Ramos (cell line): Measurements from ENCODE around the gene ITPKC.
"Not testable (repeated sequence)": the region's sequence is repeated elsewhere in the genome, so short reads cannot be mapped to it uniquely, and the experiment has no call there.

Experiments
- in situ Hi-C: fragments of 300-500 bp; cut with MboI; formaldehyde crosslinking; loops from one replicate; pipeline ENCODE4 v1.14.3; 2022; ENCODE audit warnings: low sequenced_read_pairs; ENCODE audit not compliant: unreplicated experiment

ITPKC gene

GRCh38 chr19:40756502-40757110 is 39.7 kb downstream of the ITPKC start:
- in situ Hi-C loops = no loop called here

DNA sequence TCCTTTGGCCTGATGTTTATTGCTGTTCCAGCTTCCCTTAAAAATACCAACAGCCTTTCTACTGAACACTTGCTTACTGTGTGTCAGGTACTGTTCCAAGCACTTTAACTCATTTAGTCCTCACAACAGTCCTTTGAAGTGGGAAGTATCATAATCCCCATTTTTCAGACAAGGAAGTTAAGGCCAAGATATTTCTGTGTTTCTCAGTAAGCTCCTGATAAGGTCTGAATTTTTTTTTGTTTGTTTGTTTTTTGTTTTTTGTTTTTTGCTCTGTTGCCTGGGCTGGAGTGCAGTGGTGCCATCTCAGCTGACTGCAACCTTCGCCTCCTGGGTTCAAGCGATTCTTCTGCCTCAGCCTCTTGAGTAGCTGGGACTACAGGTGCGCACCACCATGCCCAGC is 41.6 kb downstream of the ITPKC start:
- in situ Hi-C loops = no loop called here

- in situ Hi-C loops = no loop called here
These were observed 42.4 kb downstream of the ITPKC start for GRCh38 chr19:40759352-40759751.

DNA sequence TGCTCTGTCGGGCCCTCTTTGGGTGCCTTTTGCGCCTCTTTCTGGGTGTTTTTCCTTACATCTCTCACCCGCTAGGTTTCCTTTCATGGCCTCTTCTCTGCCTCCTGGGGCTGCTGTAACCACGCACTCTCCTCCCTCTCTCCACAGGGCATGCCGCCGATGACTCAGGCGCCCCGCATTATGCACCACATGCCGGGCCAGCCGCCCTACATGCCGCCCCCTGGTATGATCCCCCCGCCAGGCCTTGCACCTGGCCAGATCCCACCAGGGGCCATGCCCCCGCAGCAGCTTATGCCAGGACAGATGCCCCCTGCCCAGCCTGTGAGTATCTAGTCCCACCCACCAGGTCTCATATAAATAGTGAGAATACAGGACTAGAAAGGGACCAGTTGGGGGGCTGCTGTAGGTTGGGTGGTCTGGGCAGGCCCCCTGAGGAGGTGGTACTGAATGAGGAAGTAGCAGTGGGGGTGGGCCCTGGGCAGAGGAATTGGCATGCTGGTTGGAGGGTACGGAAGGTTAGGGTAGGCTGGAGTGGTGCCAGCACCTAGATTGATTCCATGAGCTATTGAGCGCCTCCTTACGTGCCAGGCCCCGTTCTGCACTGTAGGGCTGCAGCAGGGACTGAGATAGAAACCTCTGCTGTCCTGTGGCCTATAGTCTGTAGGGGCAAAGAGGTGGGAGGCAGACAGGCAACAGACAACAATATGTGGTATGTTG is 46.0 kb downstream of the ITPKC start:
- in situ Hi-C loops = no loop called here

GRCh38 chr19:40763526-40763925 is 46.6 kb downstream of the ITPKC start:
- in situ Hi-C loops = no loop called here

DNA sequence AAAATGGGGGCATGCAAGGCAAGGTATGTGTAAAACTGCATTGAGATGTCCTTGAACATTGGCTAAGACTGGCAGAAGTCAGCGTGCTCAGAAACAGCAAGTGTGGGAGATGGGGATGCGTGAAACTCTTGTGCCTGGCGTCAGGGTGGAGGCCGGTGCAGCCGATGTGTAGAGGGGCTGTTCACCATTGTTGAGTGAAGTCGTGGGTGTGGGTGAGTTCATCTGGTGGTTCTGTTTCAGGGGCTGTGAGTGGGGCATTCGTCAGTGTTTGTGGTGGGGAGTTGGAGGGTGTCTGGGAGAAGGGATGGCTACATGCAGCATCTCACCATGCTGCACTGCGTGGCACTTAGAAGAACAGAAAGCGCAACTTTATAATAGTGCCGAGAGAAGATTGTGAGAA is 47.1 kb downstream of the ITPKC start:
- in situ Hi-C loops = no loop called here

DNA sequence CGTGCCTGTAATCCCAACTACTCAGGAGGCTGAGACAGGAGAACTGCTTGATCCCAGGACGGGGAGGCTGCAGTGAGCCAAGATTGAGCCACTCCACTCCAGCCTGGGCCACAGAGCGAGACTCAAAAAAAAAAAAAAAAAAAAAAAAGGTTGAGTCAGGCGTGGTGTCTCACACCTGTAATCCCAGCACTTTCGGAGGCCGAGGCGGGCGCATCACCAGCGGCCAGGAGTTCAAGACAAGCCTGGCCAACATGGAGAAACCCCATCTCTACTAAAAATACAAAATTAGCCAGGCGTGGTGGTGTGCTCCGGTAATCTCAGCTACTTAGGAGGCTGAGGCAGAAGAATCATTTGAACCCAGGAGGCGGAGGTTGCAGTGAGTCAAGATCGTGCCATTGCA is 49.5 kb downstream of the ITPKC start:
- in situ Hi-C loops = not testable (repeated sequence)

- in situ Hi-C loops = no loop called here
These were observed 52.0 kb downstream of the ITPKC start for GRCh38 chr19:40768869-40769268.

DNA sequence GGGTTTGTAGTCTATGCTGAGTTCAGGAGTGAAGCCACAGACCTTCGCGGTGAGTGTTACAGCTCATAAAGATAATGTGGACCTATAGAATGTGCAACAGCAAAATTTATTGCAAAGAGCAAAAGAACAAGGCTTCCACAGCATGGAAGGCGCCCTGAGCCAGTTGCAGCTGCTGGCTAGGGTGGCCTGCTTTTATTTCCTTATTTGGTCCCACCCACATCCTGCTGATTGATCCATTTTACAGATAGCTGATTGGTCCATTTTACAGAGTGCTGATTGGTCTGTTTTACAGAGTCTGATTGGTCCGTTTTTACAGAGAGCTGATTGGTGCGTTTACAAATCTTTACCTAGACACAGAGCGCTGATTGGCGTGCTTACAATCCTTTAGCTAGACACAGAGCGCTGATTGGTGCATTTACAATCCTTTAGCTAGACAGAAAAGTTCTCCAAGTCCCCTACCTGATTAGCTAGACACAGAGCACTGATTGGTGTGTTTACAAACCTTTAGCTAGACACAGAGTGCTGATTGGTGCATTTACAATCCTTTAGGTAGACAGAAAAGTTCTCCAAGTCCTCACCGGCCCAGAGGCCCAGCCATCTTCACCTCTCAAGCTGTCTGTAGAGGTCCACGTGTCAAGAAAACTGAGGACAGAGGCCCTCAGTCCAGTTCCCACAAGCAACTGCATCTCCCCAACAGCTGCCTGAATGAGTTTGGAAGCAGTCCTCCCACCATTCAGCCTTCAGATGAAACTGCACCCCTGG is 54.4 kb downstream of the ITPKC start:
- in situ Hi-C loops = not testable (repeated sequence)

DNA sequence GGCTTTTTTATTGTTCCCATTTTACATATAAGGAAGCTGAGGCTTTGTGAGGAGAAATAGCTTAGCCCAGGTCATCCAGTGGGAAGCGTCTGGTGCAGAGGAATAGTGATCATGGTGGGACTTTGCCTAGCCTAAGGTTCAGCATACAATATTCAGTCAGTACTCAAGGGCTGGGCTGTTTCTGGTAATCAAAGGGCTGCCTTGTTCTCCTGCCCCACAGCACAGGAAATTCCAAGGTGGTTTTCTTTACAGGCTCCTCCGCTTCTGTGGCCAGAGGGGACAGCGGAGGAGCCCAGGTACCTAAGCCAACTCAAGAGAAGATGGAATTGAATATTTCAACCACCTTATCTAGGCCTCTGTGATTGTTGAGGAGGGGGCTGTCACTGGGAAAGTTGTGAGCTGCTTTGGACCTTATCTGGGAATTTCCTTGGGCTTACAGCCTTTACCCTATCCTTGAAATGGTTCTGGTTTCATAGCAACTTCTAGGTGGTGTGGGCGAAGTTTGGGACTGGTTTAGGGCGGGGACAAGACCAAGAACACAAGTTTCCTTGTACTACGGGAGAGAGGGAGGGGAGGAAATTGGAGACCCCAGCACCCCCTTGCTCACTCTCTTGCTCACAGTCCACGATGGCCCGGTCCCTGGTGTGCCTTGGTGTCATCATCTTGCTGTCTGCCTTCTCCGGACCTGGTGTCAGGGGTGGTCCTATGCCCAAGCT is 58.2 kb downstream of the ITPKC start, which contains the start of gene MIA:
TSS of gene MIA (plus strand) at position 606 of the 716 bp plus-strand sequence. CDS start at position 628, 22 bp downstream.
- in situ Hi-C loops = loop anchor here (25.0 kb wide), 1 partner anchor 1487 kb away; the partner anchor contains the start of genes CIC and ERF

GRCh38 chr19:40775632-40776022 is 58.7 kb downstream of the ITPKC start:
- in situ Hi-C loops = loop anchor here (25.0 kb wide), 1 partner anchor 1487 kb away; the partner anchor contains the start of genes CIC and ERF

GRCh38 chr19:40776364-40776763 is 59.5 kb downstream of the ITPKC start:
- in situ Hi-C loops = loop anchor here (25.0 kb wide), 1 partner anchor 1486 kb away; the partner anchor contains the start of genes CIC and ERF

- in situ Hi-C loops = loop anchor here (25.0 kb wide), 1 partner anchor 1485 kb away; the partner anchor contains the start of genes CIC and ERF
These were observed 60.2 kb downstream of the ITPKC start for GRCh38 chr19:40776932-40777644.

- in situ Hi-C loops = loop anchor here (25.0 kb wide), 1 partner anchor 1485 kb away; the partner anchor contains the start of genes CIC and ERF
These were observed 60.7 kb downstream of the ITPKC start for GRCh38 chr19:40777645-40777936.

- in situ Hi-C loops = loop anchor here (25.0 kb wide), 1 partner anchor 1484 kb away; the partner anchor contains the start of genes CIC and ERF
These were observed 61.2 kb downstream of the ITPKC start, which contains the start of gene RAB4B for GRCh38 chr19:40777937-40778705. Gene RAB4B, plus strand, starts transcription at chr19:40778247. Its CDS starts 129 bp downstream, at chr19:40778376.

DNA sequence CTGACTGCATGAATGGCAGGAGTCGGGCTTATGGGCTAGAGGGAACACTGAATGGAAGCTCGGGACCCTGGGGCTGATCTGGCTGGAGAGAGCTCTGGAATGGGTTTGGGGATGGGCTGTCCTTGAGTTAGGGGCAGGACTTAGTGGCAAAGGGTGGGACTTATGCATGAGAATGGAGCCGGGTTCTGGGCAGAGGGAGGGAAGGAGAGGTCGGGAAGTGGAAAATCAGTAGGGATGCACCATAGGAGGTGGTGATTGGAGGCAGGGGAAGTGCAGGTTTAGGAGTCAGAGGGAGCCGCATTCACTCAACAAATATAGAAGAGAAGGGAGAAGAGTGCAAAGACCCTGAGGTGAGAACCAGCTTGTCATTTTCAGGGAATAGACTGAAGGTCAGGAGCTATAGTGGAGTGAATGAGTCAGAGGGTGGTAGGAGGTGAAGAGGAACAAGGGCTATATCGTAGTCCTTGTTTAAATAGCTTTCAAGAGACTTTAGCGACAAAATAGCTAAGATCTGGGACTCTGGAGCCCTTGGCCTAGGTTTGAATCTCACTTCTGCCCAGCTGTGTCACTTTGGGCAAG is 61.9 kb downstream of the ITPKC start:
- in situ Hi-C loops = loop anchor here (25.0 kb wide), 1 partner anchor 1484 kb away; the partner anchor contains the start of genes CIC and ERF

DNA sequence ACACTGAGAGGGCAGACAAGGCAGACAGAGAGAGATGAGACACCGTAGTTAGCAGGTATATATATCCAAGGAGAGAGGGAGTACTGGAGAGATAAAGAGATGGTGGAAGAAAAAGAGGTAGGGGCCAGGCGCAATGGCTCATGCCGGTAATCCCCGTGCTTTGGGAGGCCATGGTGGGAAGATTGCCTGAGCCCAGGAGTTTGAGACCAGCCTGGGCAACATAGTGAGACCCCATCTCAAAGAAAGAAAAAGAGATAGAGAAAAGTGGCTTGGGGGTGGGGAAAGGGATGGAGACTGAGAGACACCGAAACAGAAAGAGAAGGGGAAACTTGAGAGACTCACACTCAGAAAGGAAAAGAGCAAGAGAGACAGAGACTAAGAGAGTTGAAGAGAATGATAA is 63.7 kb downstream of the ITPKC start:
- in situ Hi-C loops = loop anchor here (25.0 kb wide), 1 partner anchor 1482 kb away; the partner anchor contains the start of genes CIC and ERF

DNA sequence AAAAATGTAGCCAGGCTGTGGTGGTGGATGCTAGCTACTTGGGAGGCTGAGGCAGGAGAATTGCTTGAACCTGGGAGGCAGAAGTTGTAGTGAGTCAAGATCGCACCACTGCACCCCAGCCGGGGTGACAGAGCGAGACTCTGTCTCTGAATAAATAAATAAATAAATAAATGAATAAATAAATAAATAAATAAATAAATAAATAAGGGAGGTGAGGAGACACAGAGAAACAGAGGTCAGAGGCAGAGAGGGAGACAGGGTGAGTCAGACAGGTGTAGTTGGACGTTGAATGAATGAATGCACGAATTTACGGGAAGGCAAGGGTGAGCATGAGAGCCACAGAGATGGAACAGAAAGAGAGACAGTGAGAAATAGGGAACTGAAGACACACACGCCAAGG is 64.2 kb downstream of the ITPKC start:
- in situ Hi-C loops = loop anchor here (25.0 kb wide), 1 partner anchor 1481 kb away; the partner anchor contains the start of genes CIC and ERF
